ENCODE measurements around the gene HK1.

Gene HK1

GRCh38 chr10:69392481-69393000, 114.2 kb downstream of the HK1 start:
- TF ChIP-seq CTCF (conservative IDR thresholded peaks at IDR 0.05; ENCODE audit: control insufficient read depth, insufficient read depth, low read depth, low read length), result peak; percentile 98
- DNase-seq (ENCODE audit: low read depth), result peak; percentile 80

GRCh38 chr10:69394020-69394419, 115.7 kb downstream of the HK1 start:
- H3K4me3 ChIP-seq (ENCODE audit: control insufficient read depth, low read depth, low read length), result no peak overlapping the region
- no peak for DNase-seq (ENCODE audit: low read depth)
- no peak for TF ChIP-seq CTCF (conservative IDR thresholded peaks at IDR 0.05; ENCODE audit: control insufficient read depth, insufficient read depth, low read depth, low read length)

More at GRCh38 chr10:69392481-69393000, 114.2 kb downstream of the HK1 start:
- no peak overlapping the region for H3K4me3 ChIP-seq (ENCODE audit: control insufficient read depth, low read depth, low read length)

DNA sequence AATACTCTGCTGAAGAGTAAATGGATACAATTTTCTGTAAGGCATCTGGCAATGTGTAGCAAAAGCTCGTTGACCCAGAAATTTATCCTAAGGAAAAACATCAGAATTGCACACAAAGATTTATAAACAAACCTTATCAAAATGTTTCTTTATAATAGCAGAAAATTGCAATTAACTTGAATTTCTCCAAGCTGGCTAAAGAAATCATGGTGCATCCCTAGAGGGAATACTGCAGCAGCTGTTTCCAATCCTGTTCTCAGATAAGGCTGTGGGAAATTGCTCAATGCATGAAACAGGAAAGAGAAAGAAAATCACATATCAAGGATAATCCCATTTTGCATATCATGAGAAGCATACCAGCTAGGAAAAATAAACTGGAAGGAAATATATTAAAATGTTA, 119.7 kb downstream of the HK1 start:
- peak; percentile 50 for DNase-seq (ENCODE audit: low read depth)
- no peak for TF ChIP-seq CTCF (conservative IDR thresholded peaks at IDR 0.05; ENCODE audit: control insufficient read depth, insufficient read depth, low read depth, low read length)
- H3K4me3 ChIP-seq (ENCODE audit: control insufficient read depth, low read depth, low read length), result no peak overlapping the region

DNA sequence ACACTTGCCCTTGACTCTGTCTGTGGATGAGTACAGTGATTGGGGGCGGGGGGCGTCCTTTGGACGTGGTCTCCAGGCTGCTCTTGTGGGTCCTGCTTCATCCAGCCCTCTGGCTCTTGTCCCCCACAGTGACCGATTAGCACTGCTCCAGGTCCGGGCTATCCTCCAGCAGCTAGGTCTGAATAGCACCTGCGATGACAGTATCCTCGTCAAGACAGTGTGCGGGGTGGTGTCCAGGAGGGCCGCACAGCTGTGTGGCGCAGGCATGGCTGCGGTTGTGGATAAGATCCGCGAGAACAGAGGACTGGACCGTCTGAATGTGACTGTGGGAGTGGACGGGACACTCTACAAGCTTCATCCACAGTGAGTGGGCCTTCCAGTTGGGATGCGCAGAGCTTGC, 120.2 kb downstream of the HK1 start:
- no peak for TF ChIP-seq CTCF (conservative IDR thresholded peaks at IDR 0.05; ENCODE audit: control insufficient read depth, insufficient read depth, low read depth, low read length)
- no peak overlapping the region for H3K4me3 ChIP-seq (ENCODE audit: control insufficient read depth, low read depth, low read length)
- DNase-seq (ENCODE audit: low read depth), result no peak

DNA sequence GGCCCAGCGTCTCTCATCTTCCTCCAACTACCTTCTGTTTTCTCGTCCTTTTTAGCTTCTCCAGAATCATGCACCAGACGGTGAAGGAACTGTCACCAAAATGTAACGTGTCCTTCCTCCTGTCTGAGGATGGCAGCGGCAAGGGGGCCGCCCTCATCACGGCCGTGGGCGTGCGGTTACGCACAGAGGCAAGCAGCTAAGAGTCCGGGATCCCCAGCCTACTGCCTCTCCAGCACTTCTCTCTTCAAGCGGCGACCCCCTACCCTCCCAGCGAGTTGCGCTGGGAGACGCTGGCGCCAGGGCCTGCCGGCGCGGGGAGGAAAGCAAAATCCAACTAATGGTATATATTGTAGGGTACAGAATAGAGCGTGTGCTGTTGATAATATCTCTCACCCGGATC, 122.6 kb downstream of the HK1 start:
- no peak for TF ChIP-seq CTCF (conservative IDR thresholded peaks at IDR 0.05; ENCODE audit: control insufficient read depth, insufficient read depth, low read depth, low read length)
- no peak for DNase-seq (ENCODE audit: low read depth)
- no peak overlapping the region for H3K4me3 ChIP-seq (ENCODE audit: control insufficient read depth, low read depth, low read length)

DNA sequence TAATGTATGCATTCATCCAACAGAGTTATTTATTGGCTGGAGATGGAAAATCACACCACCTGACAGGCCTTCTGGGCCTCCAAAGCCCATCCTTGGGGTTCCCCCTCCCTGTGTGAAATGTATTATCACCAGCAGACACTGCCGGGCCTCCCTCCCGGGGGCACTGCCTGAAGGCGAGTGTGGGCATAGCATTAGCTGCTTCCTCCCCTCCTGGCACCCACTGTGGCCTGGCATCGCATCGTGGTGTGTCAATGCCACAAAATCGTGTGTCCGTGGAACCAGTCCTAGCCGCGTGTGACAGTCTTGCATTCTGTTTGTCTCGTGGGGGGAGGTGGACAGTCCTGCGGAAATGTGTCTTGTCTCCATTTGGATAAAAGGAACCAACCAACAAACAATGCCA, 123.1 kb downstream of the HK1 start:
- no peak for DNase-seq (ENCODE audit: low read depth)
- H3K4me3 ChIP-seq (ENCODE audit: control insufficient read depth, low read depth, low read length), result no peak overlapping the region
- TF ChIP-seq CTCF (conservative IDR thresholded peaks at IDR 0.05; ENCODE audit: control insufficient read depth, insufficient read depth, low read depth, low read length), result no peak

DNA sequence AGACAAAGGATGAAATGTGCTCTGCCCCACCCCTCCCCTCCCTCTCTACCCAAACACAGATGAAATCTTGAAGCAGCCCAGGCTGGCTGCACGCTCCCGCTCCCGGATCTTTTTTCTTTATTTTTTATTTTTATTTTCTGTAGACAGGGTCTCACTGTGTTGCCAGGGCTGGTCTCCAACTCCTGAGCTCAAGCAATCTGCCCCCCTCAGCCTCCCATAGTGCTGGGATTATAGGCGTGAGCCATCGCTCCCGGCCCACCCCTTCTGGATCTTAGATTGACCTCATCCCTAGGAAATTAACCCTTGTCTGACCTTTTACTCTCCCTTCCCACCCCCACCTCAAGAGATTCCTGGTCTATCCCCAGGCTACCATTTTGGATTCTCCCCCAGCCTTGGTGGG, 124.1 kb downstream of the HK1 start:
- no peak overlapping the region for H3K4me3 ChIP-seq (ENCODE audit: control insufficient read depth, low read depth, low read length)
- no peak for TF ChIP-seq CTCF (conservative IDR thresholded peaks at IDR 0.05; ENCODE audit: control insufficient read depth, insufficient read depth, low read depth, low read length)
- DNase-seq (ENCODE audit: low read depth), result no peak
